ENCODE measurements around the gene ZNF662. TPM values are rescaled to one million over a fixed set of nuclear protein-coding genes. Genes with fewer than 3 reads are reported as not detected.

The ZNF662 gene
- total RNA-seq, 2 experiments from 2014 or later, result not detected

DNA sequence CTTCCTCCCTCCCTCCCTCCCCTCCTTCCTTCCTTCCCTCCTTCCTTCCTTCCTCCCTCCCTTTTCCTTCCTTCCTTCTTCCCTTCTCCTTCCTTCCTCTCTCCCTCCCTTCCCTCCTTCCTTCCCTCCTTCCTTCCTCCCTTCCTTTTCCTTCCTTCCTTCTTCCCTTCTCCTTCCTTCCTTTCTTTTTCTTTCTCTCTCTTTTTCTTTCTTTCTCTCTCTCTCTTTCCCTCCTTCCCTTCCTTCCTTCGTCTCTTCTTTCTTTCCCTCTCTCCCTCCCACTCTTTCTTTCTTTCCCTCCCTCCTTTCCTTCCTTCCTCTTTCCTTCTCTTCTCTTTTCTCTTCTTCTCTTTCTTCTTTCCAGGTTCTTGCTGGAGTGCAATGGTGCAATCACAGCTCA lies 1.9 kb upstream of the ZNF662 start:
- BruUV-seq (replicated peaks), result no TSS peak
- Histone ChIP-seq H3K79me2 (ENCODE audit: insufficient read depth, low read depth, low read length) (no peaks in the 10 kb centered on the region), H3K27ac (ENCODE audit: low read depth, low read length, poor library complexity, severe bottlenecking) (no peak overlapping the region), H3K36me3 (ENCODE audit: insufficient read depth, low read length) (no peaks in the 10 kb centered on the region), H3K9me3 (ENCODE audit: low read length) (no peaks in the 10 kb centered on the region), H3K4me1 (ENCODE audit: insufficient read depth, low read length, poor library complexity, severe bottlenecking) (no peaks in the 10 kb centered on the region), H3K4me3 (ENCODE audit: low read depth, low read length, poor library complexity, severe bottlenecking) (no peak overlapping the region), H2AFZ (ENCODE audit: low read length) (no peak overlapping the region), H3K9me2 (ENCODE audit: insufficient read depth, low read length) (no peaks in the 10 kb centered on the region), H4K20me1 (ENCODE audit: insufficient read depth, low read length) (no peaks in the 10 kb centered on the region), H3K4me2 (ENCODE audit: low read length) (no peak overlapping the region)
- intact Hi-C loops (cut with micrococcal nuclease; ENCODE audit: unreplicated experiment), result no loop called here
- ChIA-PET POLR2A (interaction anchor here (0.8 kb wide), 1 partner anchor 362 kb away, joined by 7 read pairs; no protein-coding TSS in a partner anchor), CTCF (ENCODE audit: unreplicated experiment) (no interaction called here)
- DNase-seq (ENCODE audit: low spot score), result no peak
- TF ChIP-seq EZH2phosphoT487 (IDR thresholded peaks at IDR 0.05; ENCODE audit: borderline replicate concordance, low read depth, low read length), result no peak
- TF ChIP-seq CTCF (conservative IDR thresholded peaks at IDR 0.05; ENCODE audit: low read length), result no peak

DNA sequence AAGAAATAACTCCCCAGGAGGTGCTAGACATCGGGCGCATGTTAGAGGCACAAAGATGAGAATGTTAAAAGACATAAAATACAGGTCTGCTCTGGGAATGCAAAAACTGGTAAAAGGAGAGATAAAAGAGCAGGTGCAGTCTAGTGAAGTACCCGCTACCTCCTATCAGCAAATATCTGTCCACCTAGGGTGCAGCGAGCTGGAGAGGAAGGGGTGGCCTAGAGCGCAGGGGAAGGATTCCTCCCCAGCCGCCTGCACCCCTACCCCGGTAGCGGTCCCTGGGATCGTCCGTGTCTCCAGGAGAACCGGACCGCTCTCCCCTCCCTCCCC lies 237 bp upstream of the ZNF662 start:
- no peak overlapping the region for H3K27ac ChIP-seq (ENCODE audit: low read depth, low read length, poor library complexity, severe bottlenecking)
- no peaks in the 10 kb centered on the region for H4K20me1 ChIP-seq (ENCODE audit: insufficient read depth, low read length)
- no peaks in the 10 kb centered on the region for H3K9me3 ChIP-seq (ENCODE audit: low read length)
- BruUV-seq (replicated peaks), result no TSS peak
- H3K9me2 ChIP-seq (ENCODE audit: insufficient read depth, low read length), result no peaks in the 10 kb centered on the region
- no peak for DNase-seq (ENCODE audit: low spot score)
- no peak overlapping the region for H3K4me2 ChIP-seq (ENCODE audit: low read length)
- H3K4me1 ChIP-seq (ENCODE audit: insufficient read depth, low read length, poor library complexity, severe bottlenecking), result no peaks in the 10 kb centered on the region
- POLR2A ChIA-PET, result no interaction called here
- intact Hi-C loops (cut with micrococcal nuclease; ENCODE audit: unreplicated experiment), result no loop called here
- H3K4me3 ChIP-seq (ENCODE audit: low read depth, low read length, poor library complexity, severe bottlenecking), result no peak overlapping the region
- H3K79me2 ChIP-seq (ENCODE audit: insufficient read depth, low read depth, low read length), result no peaks in the 10 kb centered on the region
- TF ChIP-seq EZH2phosphoT487 (IDR thresholded peaks at IDR 0.05; ENCODE audit: borderline replicate concordance, low read depth, low read length) (no peak), CTCF (conservative IDR thresholded peaks at IDR 0.05; ENCODE audit: low read length) (no peak)
- CTCF ChIA-PET (ENCODE audit: unreplicated experiment), result no interaction called here
- H3K36me3 ChIP-seq (ENCODE audit: insufficient read depth, low read length), result no peaks in the 10 kb centered on the region
- H2AFZ ChIP-seq (ENCODE audit: low read length), result no peak overlapping the region

- intact Hi-C loops (cut with micrococcal nuclease; ENCODE audit: unreplicated experiment), result no loop called here
- no peak overlapping the region for H3K4me3 ChIP-seq (ENCODE audit: low read depth, low read length, poor library complexity, severe bottlenecking)
- no peak for DNase-seq (ENCODE audit: low spot score)
- H3K9me3 ChIP-seq (ENCODE audit: low read length), result no peaks in the 10 kb centered on the region
- no peaks in the 10 kb centered on the region for H3K36me3 ChIP-seq (ENCODE audit: insufficient read depth, low read length)
- POLR2A ChIA-PET, result no interaction called here
- no peaks in the 10 kb centered on the region for H3K9me2 ChIP-seq (ENCODE audit: insufficient read depth, low read length)
- TF ChIP-seq CTCF (conservative IDR thresholded peaks at IDR 0.05; ENCODE audit: low read length), result no peak
- TF ChIP-seq EZH2phosphoT487 (IDR thresholded peaks at IDR 0.05; ENCODE audit: borderline replicate concordance, low read depth, low read length), result no peak
- H3K4me1 ChIP-seq (ENCODE audit: insufficient read depth, low read length, poor library complexity, severe bottlenecking), result no peaks in the 10 kb centered on the region
- H3K4me2 ChIP-seq (ENCODE audit: low read length), result no peak overlapping the region
- no TSS peak for BruUV-seq (replicated peaks)
- H3K27ac ChIP-seq (ENCODE audit: low read depth, low read length, poor library complexity, severe bottlenecking), result no peak overlapping the region
- no peak overlapping the region for H2AFZ ChIP-seq (ENCODE audit: low read length)
- no peaks in the 10 kb centered on the region for H3K79me2 ChIP-seq (ENCODE audit: insufficient read depth, low read depth, low read length)
- no peaks in the 10 kb centered on the region for H4K20me1 ChIP-seq (ENCODE audit: insufficient read depth, low read length)
- CTCF ChIA-PET (ENCODE audit: unreplicated experiment), result no interaction called here
Observed at GRCh38 chr3:42906848-42907183, 874 bp downstream of the ZNF662 start.

Measured in OCI-LY7 (cell line).